IMR-90 (cell line): Measurements from ENCODE around the gene PPL. TPM values are rescaled to one million over a fixed set of nuclear protein-coding genes. Genes with fewer than 3 reads are reported as not detected.

Source experiments
- ATAC-seq: fragments of 200-7000 bp; cut with Tn5 transposase; 2 replicates; pipeline ENCODE4 v1.9.1; 2020; ENCODE audit warnings: low read depth, mild to moderate bottlenecking, moderate library complexity
- BruUV-seq: library from RNA; stranded (reverse); fragments of 400-500 nt; replicated peaks from 2 replicates; lab custom pipeline; 2021; lab: Mats Ljungman, UMichigan
- CTCF ChIA-PET: fragments of 300-600 bp; formaldehyde crosslinking; extraction: SDS; loops from one replicate; lab custom pipeline; 2021; ENCODE audit warnings: antibody characterized with exemption; lab: Yijun Ruan, JAX
- POLR2A ChIA-PET: fragments of 300-600 bp; sonication (Branson Sonifier 250); formaldehyde crosslinking; loops from one replicate; lab custom pipeline; 2022; ENCODE audit warnings: antibody characterized with exemption; ENCODE audit not compliant: unreplicated experiment; lab: Charles Lee
- DNase-seq: peaks from one replicate; pipeline ENCODE4 v3.0.0; 2013
- H2AFZ ChIP-seq: replicated peaks from 2 replicates; pipeline ENCODE3; 2013; ENCODE audit warnings: low read length, mild to moderate bottlenecking; ENCODE audit not compliant: poor library complexity
- H2AK5ac ChIP-seq: 2 replicates; pipeline ENCODE4 v1.6.1; 2013; ENCODE audit warnings: low read depth, low read length, inconsistent platforms
- H2AK9ac ChIP-seq: replicated peaks from 2 replicates; pipeline ENCODE3; 2013; ENCODE audit warnings: mild to moderate bottlenecking, low read depth, low read length, moderate library complexity; ENCODE audit not compliant: poor library complexity
- H2BK120ac ChIP-seq: 2 replicates; pipeline ENCODE4 v1.6.1; 2013; ENCODE audit warnings: low read depth, low read length, inconsistent platforms
- H2BK15ac ChIP-seq: 3 replicates; pipeline ENCODE4 v1.6.1; 2013; ENCODE audit warnings: low read depth, low read length, inconsistent platforms
- H2BK20ac ChIP-seq: 2 replicates; pipeline ENCODE4 v1.6.1; 2013; ENCODE audit warnings: low read depth, mild to moderate bottlenecking, inconsistent platforms, low read length, moderate library complexity
- H2BK5ac ChIP-seq: 2 replicates; pipeline ENCODE4 v1.6.1; 2013; ENCODE audit warnings: mild to moderate bottlenecking, low read depth, low read length, inconsistent platforms; ENCODE audit not compliant: poor library complexity, severe bottlenecking
- H3K14ac ChIP-seq: replicated peaks from 2 replicates; pipeline ENCODE4 v1.6.1; 2013; ENCODE audit warnings: low read depth, low read length, inconsistent platforms
- H3K18ac ChIP-seq: 2 replicates; pipeline ENCODE4 v1.6.1; 2013; ENCODE audit warnings: low read depth, low read length, control low read depth
- H3K23ac ChIP-seq: 2 replicates; pipeline ENCODE4 v1.6.1; 2013; ENCODE audit warnings: low read depth, low read length, inconsistent platforms
- H3K27ac ChIP-seq: 2 replicates; pipeline ENCODE4 v1.5.1; 2013; ENCODE audit warnings: mild to moderate bottlenecking, control low read depth, low read length; ENCODE audit not compliant: insufficient read depth
- H3K27me3 ChIP-seq: 2 replicates; pipeline ENCODE4 v1.6.1; 2013; ENCODE audit warnings: low read length; ENCODE audit not compliant: control insufficient read depth, insufficient read depth
- H3K36me3 ChIP-seq: 2 replicates; pipeline ENCODE4 v1.6.1; 2013; ENCODE audit warnings: low read length, mixed read lengths; ENCODE audit not compliant: control insufficient read depth, insufficient read depth
- H3K4ac ChIP-seq: 2 replicates; pipeline ENCODE4 v1.6.1; 2013; ENCODE audit warnings: low read depth, low read length, inconsistent platforms
- H3K4me1 ChIP-seq: 2 replicates; pipeline ENCODE4 v1.6.1; 2013; ENCODE audit warnings: low read length, mixed read lengths; ENCODE audit not compliant: control insufficient read depth, insufficient read depth
- H3K4me2 ChIP-seq: 2 replicates; pipeline ENCODE4 v1.6.1; 2013; ENCODE audit warnings: low read depth, mild to moderate bottlenecking, control low read depth, low read length, moderate library complexity
- H3K4me3 ChIP-seq: 2 replicates; pipeline ENCODE4 v1.5.1; 2013; ENCODE audit warnings: low read depth, mild to moderate bottlenecking, control low read depth, low read length, moderate library complexity; ENCODE audit not compliant: insufficient read depth
- H3K56ac ChIP-seq: 2 replicates; pipeline ENCODE4 v1.6.1; 2013; ENCODE audit warnings: low read length, inconsistent platforms; ENCODE audit not compliant: insufficient read depth; ENCODE audit errors: extremely low read depth
- H3K79me1 ChIP-seq, 2 experiments: 2 replicates each; pipeline ENCODE4 v1.6.1; 2013; ENCODE audit warnings: low read length in 2 of 2, inconsistent platforms in 1 of 2, low read depth in 1 of 2
- H3K9ac ChIP-seq: 2 replicates; pipeline ENCODE4 v1.6.1; 2013; ENCODE audit warnings: low read depth, low read length, control low read depth
- H3K9me1 ChIP-seq: 2 replicates; pipeline ENCODE4 v1.6.1; 2013; ENCODE audit warnings: low read length, inconsistent platforms; ENCODE audit not compliant: insufficient read depth
- H3K9me3 ChIP-seq: 2 replicates; pipeline ENCODE4 v1.6.1; 2013; ENCODE audit warnings: low read length; ENCODE audit not compliant: control insufficient read depth, insufficient read depth
- H4K20me1 ChIP-seq: 2 replicates; pipeline ENCODE4 v1.6.1; 2013; ENCODE audit warnings: low read length, inconsistent platforms; ENCODE audit not compliant: insufficient read depth
- H4K5ac ChIP-seq: 2 replicates; pipeline ENCODE4 v1.6.1; 2013; ENCODE audit warnings: mild to moderate bottlenecking, low read depth, low read length, control low read depth
- H4K8ac ChIP-seq, 2 experiments: 2 replicates each; pipeline ENCODE4 v1.6.1; 2013; ENCODE audit warnings: low read depth in 2 of 2, low read length in 2 of 2, control low read depth in 1 of 2, inconsistent platforms in 1 of 2
- H4K91ac ChIP-seq: 2 replicates; pipeline ENCODE4 v1.6.1; 2013; ENCODE audit warnings: low read depth, low read length, inconsistent platforms; ENCODE audit not compliant: insufficient read depth
- CEBPB ChIP-seq: IDR thresholded peaks from 2 replicates; pipeline ENCODE4 v1.6.1; 2012; ENCODE audit warnings: low read depth, low read length, improper control_type of control experiment
- WGBS, 2 experiments: methylation state at CpG; one replicate each; pipeline versions ENCODE4 v1.1.5 to v1.1.7; 2013; ENCODE audit warnings: missing lambda C conversion rate in 2 of 2; ENCODE audit not compliant: insufficient read length in 1 of 2; ENCODE audit errors: extremely low coverage in 2 of 2; 5-methylcytosine and 5-hydroxymethylcytosine counted together
- dilution Hi-C: fragments of 300-500 bp; cut with HindIII; formaldehyde crosslinking; loops from one replicate; pipeline ENCODE4 v1.14.3; 2018; ENCODE audit warnings: low sequenced_read_pairs; ENCODE audit not compliant: unreplicated experiment
- in situ Hi-C: fragments of 300-500 bp; cut with MboI; formaldehyde crosslinking; loops from 3 replicates; pipeline ENCODE4 v1.14.3; 2019; ENCODE audit warnings: low sequenced_read_pairs, inconsistent platforms, mixed read lengths
- intact Hi-C: fragments of 100-400 bp; cut with micrococcal nuclease; formaldehyde crosslinking; loops from 2 replicates; pipeline ENCODE4 v1.10.0; 2022
- polyA plus RNA-seq, 3 experiments: library from polyadenylated mRNA; depleted of rRNA; stranded (reverse); fragments of >200 nt; gene quantifications; 2 replicates each; pipeline ENCODE4 v1.2.3, GENCODE V29; 2012; ENCODE audit warnings: low replicate concordance in 1 of 3
- total RNA-seq: library from RNA; depleted of rRNA; stranded (reverse); fragments of >200 nt; gene quantifications from 2 replicates; pipeline ENCODE4 v1.2.3, GENCODE V29; 2012

The PPL gene
- total and polyA plus RNA-seq, 2 of the 4 experiments (the other 2 are of a cell fraction): 0.34 to 0.36 TPM

GRCh38 chr16:4928227-4928626 lies 8.7 kb downstream of the PPL start:
- no peak overlapping the region for H2AK9ac ChIP-seq
- H2BK120ac ChIP-seq: no peak overlapping the region
- no peak overlapping the region for H3K4ac ChIP-seq
- intact Hi-C loops (no loop called here), in situ Hi-C loops (no loop called here), dilution Hi-C loops (no loop called here)
- no peak overlapping the region for H3K4me2 ChIP-seq
- POLR2A ChIA-PET: no interaction called here
- no peak overlapping the region for H3K4me3 ChIP-seq
- no peak overlapping the region for H3K18ac ChIP-seq
- H2BK15ac ChIP-seq: no peak overlapping the region
- DNase-seq (no peak), ATAC-seq (no peak)
- no peak overlapping the region for H4K8ac ChIP-seq
- H3K9me3 ChIP-seq: peaks cover 10% of the 10 kb centered on the region
- no peak overlapping the region for H2AFZ ChIP-seq
- H2BK20ac ChIP-seq: no peak overlapping the region
- CTCF ChIA-PET: no interaction called here
- no peak overlapping the region for H3K56ac ChIP-seq
- no peak overlapping the region for H3K9ac ChIP-seq
- no peak overlapping the region for H2AK5ac ChIP-seq
- H3K14ac ChIP-seq: no peak overlapping the region
- no peak overlapping the region for H4K5ac ChIP-seq
- H3K79me1 ChIP-seq: no peaks in the 10 kb centered on the region
- no peak overlapping the region for H3K27ac ChIP-seq
- H3K27me3 ChIP-seq: peaks cover 33% of the 10 kb centered on the region
- no peaks in the 10 kb centered on the region for H4K20me1 ChIP-seq
- H2BK5ac ChIP-seq: no peak overlapping the region
- H3K23ac ChIP-seq: no peak overlapping the region
- BruUV-seq: no TSS peak
- no peak overlapping the region for H4K91ac ChIP-seq
- H3K36me3 ChIP-seq: no peaks in the 10 kb centered on the region
- H3K9me1 ChIP-seq: no peaks in the 10 kb centered on the region
- 87% methylated on average over 3 of the region's 6 CpGs; no CpG with 5 or more reads in 1 of the 2 experiments for WGBS, 2 experiments
- H3K4me1 ChIP-seq: no peaks in the 10 kb centered on the region
- no peak for TF ChIP-seq CEBPB
